GM12878 (cell line): Measurements from ENCODE around the gene SRSF12. TPM values are rescaled to one million over a fixed set of nuclear protein-coding genes. Genes with fewer than 3 reads are reported as not detected.

Experiments used
- ATAC-seq: fragments of 200-7000 bp; cut with Tn5 transposase; 3 replicates; pipeline ENCODE4 v1.9.1; 2020; ENCODE audit warnings: mild to moderate bottlenecking, moderate library complexity
- BruUV-seq: library from RNA; stranded (reverse); fragments of 400-500 nt; replicated peaks from 2 replicates; lab custom pipeline; 2021; lab: Mats Ljungman, UMichigan
- CTCF ChIA-PET: fragments of 300-600 bp; sonication (Branson Sonifier 250); formaldehyde crosslinking; extraction: SDS; loops from one replicate; lab custom pipeline; 2021; ENCODE audit warnings: inconsistent platforms; lab: Yijun Ruan, JAX
- POLR2A ChIA-PET: fragments of 350-600 bp; formaldehyde crosslinking; extraction: SDS; loops from one replicate; lab custom pipeline; 2021; ENCODE audit warnings: inconsistent platforms; lab: Charles Lee
- RAD21 ChIA-PET: fragments of 300-600 bp; sonication (Branson Sonifier 250); formaldehyde crosslinking; loops from one replicate; lab custom pipeline; 2023; ENCODE audit warnings: antibody characterized with exemption; ENCODE audit not compliant: unreplicated experiment; lab: Charles Lee
- SMC1A ChIA-PET: fragments of 300-600 bp; sonication (Branson Sonifier 250); formaldehyde crosslinking; loops from one replicate; lab custom pipeline; 2023; ENCODE audit not compliant: unreplicated experiment, uncharacterized antibody; lab: Charles Lee
- DNase-seq: peaks from one replicate; pipeline ENCODE4 v3.0.0-alpha.2; 2011; ENCODE audit warnings: low read depth, low spot score
- FAIRE-seq: peaks from 3 replicates; lab custom pipeline; 2011; peaks lifted over from hg19 to GRCh38; lab: Jason Lieb, UNC
- H2AFZ ChIP-seq: 2 replicates; pipeline ENCODE4 v1.6.0; 2011; ENCODE audit warnings: low read depth, low read length, control low read depth; ENCODE audit not compliant: control insufficient read depth
- H3K27ac ChIP-seq: 2 replicates; pipeline ENCODE4 v1.5.1; 2011; ENCODE audit warnings: control low read depth; ENCODE audit not compliant: control insufficient read depth, insufficient read depth
- H3K27me3 ChIP-seq, 2 experiments: replicated peaks in 1 of 2; 2 replicates each; pipeline versions ENCODE4 v1.6.0 to v1.6.1; 2011; ENCODE audit warnings: low read length in 1 of 2; ENCODE audit not compliant: control insufficient read depth in 2 of 2, insufficient read depth in 2 of 2
- H3K36me3 ChIP-seq, 2 experiments: 2 replicates each; pipeline ENCODE4 v1.5.1; 2011; ENCODE audit warnings: low read length in 1 of 2; ENCODE audit not compliant: control insufficient read depth in 2 of 2, insufficient read depth in 2 of 2
- H3K4me1 ChIP-seq: 2 replicates; pipeline ENCODE4 v1.6.1; 2011; ENCODE audit warnings: mild to moderate bottlenecking, low read length, moderate library complexity, mixed read lengths; ENCODE audit not compliant: control insufficient read depth, insufficient read depth
- H3K4me2 ChIP-seq: 2 replicates; pipeline ENCODE4 v1.6.0; 2011; ENCODE audit warnings: control low read depth; ENCODE audit not compliant: control insufficient read depth, insufficient read depth
- H3K4me3 ChIP-seq: fragments of 200-600 bp; sonication (generic); 2 replicates; pipeline ENCODE4 v1.5.1; 2016
- H3K79me2 ChIP-seq: 2 replicates; pipeline ENCODE4 v1.6.0; 2011; ENCODE audit warnings: low read length; ENCODE audit not compliant: control insufficient read depth, insufficient read depth
- H3K9ac ChIP-seq: 2 replicates; pipeline ENCODE4 v1.8.0; 2011; ENCODE audit warnings: low read length, control low read depth, mixed read lengths; ENCODE audit not compliant: control insufficient read depth, insufficient read depth
- H3K9me3 ChIP-seq: replicated peaks from 3 replicates; pipeline ENCODE4 v1.5.1; 2011; ENCODE audit warnings: mild to moderate bottlenecking, low read length; ENCODE audit not compliant: control insufficient read depth, insufficient read depth
- H4K20me1 ChIP-seq: 2 replicates; pipeline ENCODE4 v1.6.0; 2011; ENCODE audit not compliant: control insufficient read depth, insufficient read depth
- ATF7 ChIP-seq: fragments of 450-650 bp; IDR thresholded peaks from 2 replicates; pipeline ENCODE4 v1.6.1; 2016; ENCODE audit warnings: low read depth, mild to moderate bottlenecking
- CBX3 ChIP-seq: fragments of 200-600 bp; sonication (generic); IDR thresholded peaks from 2 replicates; pipeline ENCODE4 v1.6.1; 2016; ENCODE audit warnings: low read depth, borderline replicate concordance
- CBX5 ChIP-seq: sonication (generic); IDR thresholded peaks from 2 replicates; pipeline ENCODE4 v1.6.1; 2016; ENCODE audit warnings: low read depth, moderate library complexity, mild to moderate bottlenecking, inconsistent platforms
- CHD4 ChIP-seq: fragments of 200-600 bp; sonication (generic); IDR thresholded peaks from 2 replicates; pipeline ENCODE4 v1.6.1; 2016; ENCODE audit warnings: mild to moderate bottlenecking
- IRF4 ChIP-seq: IDR thresholded peaks from 2 replicates; pipeline ENCODE4 v1.6.1; 2011; ENCODE audit warnings: low read depth, low read length
- JUNB ChIP-seq: IDR thresholded peaks from 2 replicates; pipeline ENCODE4 v1.6.1; 2016; ENCODE audit warnings: antibody characterized with exemption, mild to moderate bottlenecking
- KAT2A ChIP-seq: conservative IDR thresholded peaks from 2 replicates; pipeline ENCODE4 v1.6.1; 2011; ENCODE audit warnings: low read depth, low read length; ENCODE audit not compliant: control insufficient read depth
- NBN ChIP-seq: fragments of 450-650 bp; IDR thresholded peaks from 2 replicates; pipeline ENCODE4 v1.6.1; 2016
- NFIC ChIP-seq: IDR thresholded peaks from 2 replicates; pipeline ENCODE4 v1.6.1; 2012; ENCODE audit warnings: low read depth, mild to moderate bottlenecking, inconsistent platforms, low read length, moderate library complexity
- RAD21 ChIP-seq: IDR thresholded peaks from 2 replicates; pipeline ENCODE4 v1.6.1; 2011; ENCODE audit warnings: mild to moderate bottlenecking, low read depth, low read length, moderate library complexity; ENCODE audit not compliant: insufficient read depth
- RELB ChIP-seq: fragments of 450-650 bp; IDR thresholded peaks from 2 replicates; pipeline ENCODE4 v1.6.1; 2017; ENCODE audit warnings: low read depth, mild to moderate bottlenecking, moderate library complexity
- SMARCA5 ChIP-seq: fragments of 450-650 bp; IDR thresholded peaks from 2 replicates; pipeline ENCODE4 v1.6.1; 2017; ENCODE audit warnings: mild to moderate bottlenecking
- SP1 ChIP-seq: IDR thresholded peaks from one replicate; pipeline ENCODE4 v1.6.1; 2011; ENCODE audit warnings: low read depth, low read length
- SREBF1 ChIP-seq: IDR thresholded peaks from 2 replicates; pipeline ENCODE4 v1.6.1; 2012; ENCODE audit warnings: mild to moderate bottlenecking, low read length
- STAT1 ChIP-seq: fragments of 450-650 bp; conservative IDR thresholded peaks from 2 replicates; pipeline ENCODE4 v1.6.1; 2014; ENCODE audit warnings: antibody characterized with exemption, mild to moderate bottlenecking
- STAT3 ChIP-seq: IDR thresholded peaks from 2 replicates; pipeline ENCODE4 v1.6.1; 2011; ENCODE audit warnings: low read depth, low read length, improper control_type of control experiment
- TBL1XR1 ChIP-seq: IDR thresholded peaks from 2 replicates; pipeline ENCODE4 v1.6.1; 2012; ENCODE audit warnings: low read depth, low read length, improper control_type of control experiment
- ZNF24 ChIP-seq: fragments of 450-650 bp; IDR thresholded peaks from 2 replicates; pipeline ENCODE4 v1.6.1; 2017; ENCODE audit warnings: antibody characterized with exemption, mild to moderate bottlenecking
- WGBS: methylation state at CpG from one replicate; pipeline ENCODE4 v1.1.6; 2016; ENCODE audit warnings: low lambda C conversion rate; ENCODE audit not compliant: insufficient replicate concordance, insufficient coverage; ENCODE audit errors: missing lambda C conversion rate; 5-methylcytosine and 5-hydroxymethylcytosine counted together
- in situ Hi-C: fragments of 300-500 bp; cut with MboI; formaldehyde crosslinking; loops from 9 replicates; pipeline ENCODE4 v1.14.3; 2018; ENCODE audit warnings: mixed read lengths
- intact Hi-C: fragments of 100-400 bp; cut with micrococcal nuclease; formaldehyde crosslinking; loops from one replicate; pipeline ENCODE4 v1.14.2; 2022; ENCODE audit not compliant: unreplicated experiment
- polyA plus RNA-seq, 11 experiments: library from polyadenylated mRNA; depleted of rRNA in 4 of 11; unstranded in 6 of 11; stranded (reverse) in 5 of 11; fragments of >200 nt; fragmentation: Nextera tagmentation in 4 of 11; fragmentation: Illumina TruSeq in 1 of 11; extraction: Ambion mirVana in 4 of 11; extraction: Trizol in 1 of 11; gene quantifications; 1 replicate in 1 of 11; 2 replicates in 10 of 11; pipeline versions ENCODE4 v1.2.1 to v1.2.3, GENCODE V29; 2011 to 2016; ENCODE audit warnings: inconsistent platforms in 2 of 11, missing spikeins in 2 of 11, low read depth in 1 of 11
- total RNA-seq, 4 experiments: library from RNA; depleted of rRNA in 3 of 4; stranded (reverse); fragments of >200 nt in 3 of 4; fragmentation: Illumina TruSeq in 1 of 4; extraction: Trizol in 1 of 4; gene quantifications; 2 replicates each; pipeline versions ENCODE4 v1.2.1 to v1.2.3, GENCODE V29; 2013 to 2021
- TF ChIP-seq, protein P1 (sequence below): IDR thresholded peaks from 2 replicates; pipeline ENCODE4 v1.6.1; 2012; ENCODE audit warnings: mild to moderate bottlenecking, low read depth, low read length

Gene SRSF12
- total and polyA plus RNA-seq, 10 of the 15 experiments (the other 5 are each of a cell fraction or from before 2014, with no cell fraction given), result 0.03 to 0.23 TPM; not detected in 8

DNA sequence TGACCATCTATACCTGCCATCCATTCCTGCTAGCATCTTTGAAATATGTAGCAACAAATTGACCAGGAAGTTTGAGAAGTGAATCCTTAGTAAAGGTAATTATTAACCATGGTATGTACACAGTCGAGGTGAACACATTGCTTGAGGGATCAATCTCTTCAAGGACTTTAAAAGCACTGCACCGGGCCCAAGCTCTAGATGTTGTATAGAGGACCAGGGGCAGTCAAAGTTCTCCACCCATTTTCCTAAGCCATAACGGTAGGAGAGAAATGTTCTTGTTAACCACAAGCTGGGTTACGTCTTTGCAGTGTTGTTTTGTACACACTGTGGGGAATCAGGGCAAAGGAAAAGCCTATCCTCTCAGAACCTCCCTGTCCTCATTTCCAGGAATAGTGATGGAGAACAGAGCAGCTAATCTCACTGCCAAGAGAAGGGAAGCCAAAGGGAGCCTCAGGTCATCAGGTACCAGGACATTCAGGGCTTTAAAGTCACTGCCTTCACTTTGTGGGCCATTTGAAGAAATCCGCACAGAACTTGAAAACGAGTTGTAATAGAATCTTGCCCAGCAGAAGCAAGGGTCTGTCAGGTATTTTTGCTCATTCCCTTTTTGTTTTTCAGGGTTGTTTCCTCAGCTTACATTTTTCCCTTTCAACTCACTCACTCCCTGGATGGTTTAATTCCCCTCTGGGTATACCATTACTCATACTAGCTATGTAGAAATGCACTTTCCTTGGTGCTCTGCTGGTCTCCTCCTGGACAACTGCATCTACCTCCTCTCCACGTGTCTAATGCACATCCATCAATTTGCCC is 22.7 kb upstream of the SRSF12 start:
- ChIA-PET POLR2A (interaction anchor here (1.2 kb wide), 1 partner anchor 34 kb away, joined by 3 read pairs; no protein-coding TSS in a partner anchor), RAD21 (interaction anchor here (0.5 kb wide), 1 partner anchor 136 kb away, joined by 3 read pairs; no protein-coding TSS in a partner anchor), SMC1A (interaction anchor here (0.7 to 1.6 kb wide), 2 partner anchors 12 to 64 kb away, joined by 3 to 4 read pairs; no protein-coding TSS in a partner anchor), CTCF (interaction anchor here (0.8 kb wide), 1 partner anchor 21 kb away, joined by 3 read pairs; no protein-coding TSS in a partner anchor)
- 62% methylated on average over 7 of the region's 7 CpGs for WGBS
- H4K20me1 ChIP-seq, result no peaks in the 10 kb centered on the region
- FAIRE-seq, result no peak
- no peaks in the 10 kb centered on the region for H3K79me2 ChIP-seq
- DNase-seq, result no peak
- no peak overlapping the region for H3K4me2 ChIP-seq
- no peak overlapping the region for H3K4me3 ChIP-seq
- ATAC-seq, result no peak
- in situ Hi-C loops (no loop called here), intact Hi-C loops (no loop called here)
- BruUV-seq, result no TSS peak
- peaks cover 13% of the 10 kb centered on the region for H3K4me1 ChIP-seq
- no peak overlapping the region for H3K27ac ChIP-seq
- no peaks in the 10 kb centered on the region for H3K27me3 ChIP-seq
- no peak overlapping the region for H3K9ac ChIP-seq
- no peaks in the 10 kb centered on the region for H3K36me3 ChIP-seq
- no peak for TF ChIP-seq SREBF1
- no peak for TF ChIP-seq RAD21
- no peak for TF ChIP-seq NBN
- TF ChIP-seq STAT3, result no peak
- TF ChIP-seq KAT2A, result no peak
- TF ChIP-seq ZNF24, result no peak
- TF ChIP-seq RELB, result no peak
- no peak for TF ChIP-seq SMARCA5
- TF ChIP-seq SP1, result no peak
- TF ChIP-seq STAT1, result no peak
- TF ChIP-seq CBX3, result no peak
- no peak for TF ChIP-seq JUNB
- no peak for TF ChIP-seq CBX5
- TF ChIP-seq CHD4, result no peak
- TF ChIP-seq NFIC, result no peak
- TF ChIP-seq, protein P1, sequence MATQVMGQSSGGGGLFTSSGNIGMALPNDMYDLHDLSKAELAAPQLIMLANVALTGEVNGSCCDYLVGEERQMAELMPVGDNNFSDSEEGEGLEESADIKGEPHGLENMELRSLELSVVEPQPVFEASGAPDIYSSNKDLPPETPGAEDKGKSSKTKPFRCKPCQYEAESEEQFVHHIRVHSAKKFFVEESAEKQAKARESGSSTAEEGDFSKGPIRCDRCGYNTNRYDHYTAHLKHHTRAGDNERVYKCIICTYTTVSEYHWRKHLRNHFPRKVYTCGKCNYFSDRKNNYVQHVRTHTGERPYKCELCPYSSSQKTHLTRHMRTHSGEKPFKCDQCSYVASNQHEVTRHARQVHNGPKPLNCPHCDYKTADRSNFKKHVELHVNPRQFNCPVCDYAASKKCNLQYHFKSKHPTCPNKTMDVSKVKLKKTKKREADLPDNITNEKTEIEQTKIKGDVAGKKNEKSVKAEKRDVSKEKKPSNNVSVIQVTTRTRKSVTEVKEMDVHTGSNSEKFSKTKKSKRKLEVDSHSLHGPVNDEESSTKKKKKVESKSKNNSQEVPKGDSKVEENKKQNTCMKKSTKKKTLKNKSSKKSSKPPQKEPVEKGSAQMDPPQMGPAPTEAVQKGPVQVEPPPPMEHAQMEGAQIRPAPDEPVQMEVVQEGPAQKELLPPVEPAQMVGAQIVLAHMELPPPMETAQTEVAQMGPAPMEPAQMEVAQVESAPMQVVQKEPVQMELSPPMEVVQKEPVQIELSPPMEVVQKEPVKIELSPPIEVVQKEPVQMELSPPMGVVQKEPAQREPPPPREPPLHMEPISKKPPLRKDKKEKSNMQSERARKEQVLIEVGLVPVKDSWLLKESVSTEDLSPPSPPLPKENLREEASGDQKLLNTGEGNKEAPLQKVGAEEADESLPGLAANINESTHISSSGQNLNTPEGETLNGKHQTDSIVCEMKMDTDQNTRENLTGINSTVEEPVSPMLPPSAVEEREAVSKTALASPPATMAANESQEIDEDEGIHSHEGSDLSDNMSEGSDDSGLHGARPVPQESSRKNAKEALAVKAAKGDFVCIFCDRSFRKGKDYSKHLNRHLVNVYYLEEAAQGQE, result no peak
- TF ChIP-seq TBL1XR1, result no peak
- TF ChIP-seq ATF7, result no peak
- TF ChIP-seq IRF4, result no peak
- no peaks in the 10 kb centered on the region; the same call in 2 of the 3 replicates for H3K9me3 ChIP-seq
- H2AFZ ChIP-seq, result no peak overlapping the region
